Measurements from ENCODE around the gene CHP2.

- TF ChIP-seq EP300 (IDR thresholded peaks at IDR 0.05) = no peak
- TF ChIP-seq CTCF (IDR thresholded peaks at IDR 0.05) = no peak
- no peak for TF ChIP-seq POLR2AphosphoS5 (IDR thresholded peaks at IDR 0.05)
These were observed 30.1 kb upstream of the CHP2 start for GRCh38 chr16:23724785-23725131.

Measured in sigmoid colon (tissue), 4 donors.